ENCODE measurements around the gene OR52A1. TPM values are rescaled to one million over a fixed set of nuclear protein-coding genes. Genes with fewer than 3 reads are reported as not detected.
"Not testable (repeated sequence)": the region's sequence is repeated elsewhere in the genome, so short reads cannot be mapped to it uniquely, and the experiment has no call there.

The OR52A1 gene
- total RNA-seq, 2 experiments from 2014 or later = not detected

GRCh38 chr11:5159806-5160205, 5.2 kb upstream of the OR52A1 start:
- H3K9me3 Mint-ChIP-seq = no peaks in the 10 kb centered on the region
- no peak overlapping the region for H3K27ac Mint-ChIP-seq
- no peaks in the 10 kb centered on the region for H3K4me1 Mint-ChIP-seq
- H3K27me3 Mint-ChIP-seq = peaks cover 8% of the 10 kb centered on the region
- no peak for DNase-seq
- no peaks in the 10 kb centered on the region for H3K36me3 Mint-ChIP-seq
- no peak overlapping the region for H3K4me3 Mint-ChIP-seq

GRCh38 chr11:5153574-5154431, 754 bp downstream of the OR52A1 start:
- Mint-ChIP-seq H3K4me3 (no peak overlapping the region), H3K36me3 (no peaks in the 10 kb centered on the region), H3K27ac (no peak overlapping the region), H3K9me3 (no peaks in the 10 kb centered on the region), H3K4me1 (no peaks in the 10 kb centered on the region), H3K27me3 (no peaks in the 10 kb centered on the region)
- DNase-seq = no peak

- Mint-ChIP-seq H3K4me1 (no peaks in the 10 kb centered on the region), H3K4me3 (no peak overlapping the region), H3K27me3 (no peaks in the 10 kb centered on the region), H3K9me3 (no peaks in the 10 kb centered on the region), H3K36me3 (no peaks in the 10 kb centered on the region), H3K27ac (no peak overlapping the region)
- DNase-seq = no peak
Observed at GRCh38 chr11:5151713-5152153, 2.8 kb downstream of the OR52A1 start.

- H3K36me3 Mint-ChIP-seq, H3K27me3 Mint-ChIP-seq, H3K9me3 Mint-ChIP-seq, H3K4me1 Mint-ChIP-seq, H3K4me3 Mint-ChIP-seq, H3K27ac Mint-ChIP-seq, DNase-seq: not testable (repeated sequence)
Observed at GRCh38 chr11:5144206-5144605, 10.4 kb downstream of the OR52A1 start.

GRCh38 chr11:5137996-5138395, 16.6 kb downstream of the OR52A1 start, which contains the start of gene OR52A5:
OR52A5 (minus strand) TSS chr11:5138356; CDS start chr11:5132642, 5,714 bp downstream.
- Mint-ChIP-seq H3K27ac (no peak within 1 kb of the TSS), H3K27me3 (peaks cover 5% of the 10 kb centered on the region), H3K9me3 (no peaks in the 10 kb centered on the region), H3K36me3 (no peaks in the 10 kb centered on the region), H3K4me1 (no peaks in the 10 kb centered on the region), H3K4me3 (no peak within 1 kb of the TSS)
- no peak for DNase-seq

- DNase-seq = no peak
- Mint-ChIP-seq H3K9me3 (no peaks in the 10 kb centered on the region), H3K4me3 (no peak overlapping the region), H3K36me3 (no peaks in the 10 kb centered on the region), H3K27me3 (peaks cover 5% of the 10 kb centered on the region), H3K27ac (no peak overlapping the region), H3K4me1 (no peaks in the 10 kb centered on the region)
Observed at GRCh38 chr11:5137014-5137413, 17.5 kb downstream of the OR52A1 start.

GRCh38 chr11:5136261-5136660, 18.3 kb downstream of the OR52A1 start:
- peaks cover 5% of the 10 kb centered on the region for H3K27me3 Mint-ChIP-seq
- H3K27ac Mint-ChIP-seq = no peak overlapping the region
- no peaks in the 10 kb centered on the region for H3K9me3 Mint-ChIP-seq
- no peaks in the 10 kb centered on the region for H3K36me3 Mint-ChIP-seq
- H3K4me3 Mint-ChIP-seq = no peak overlapping the region
- no peak for DNase-seq
- no peaks in the 10 kb centered on the region for H3K4me1 Mint-ChIP-seq

- Mint-ChIP-seq H3K9me3 (no peaks in the 10 kb centered on the region), H3K36me3 (no peaks in the 10 kb centered on the region), H3K27ac (no peak overlapping the region), H3K4me1 (no peaks in the 10 kb centered on the region), H3K27me3 (peaks cover 5% of the 10 kb centered on the region), H3K4me3 (no peak overlapping the region)
- no peak for DNase-seq
Observed at GRCh38 chr11:5131584-5132335, 22.8 kb downstream of the OR52A1 start.

GRCh38 chr11:5129457-5129877, 25.1 kb downstream of the OR52A1 start:
- Mint-ChIP-seq H3K27ac (no peak overlapping the region), H3K36me3 (no peaks in the 10 kb centered on the region), H3K4me3 (no peak overlapping the region), H3K4me1 (no peaks in the 10 kb centered on the region), H3K9me3 (no peaks in the 10 kb centered on the region), H3K27me3 (no peaks in the 10 kb centered on the region)
- DNase-seq = no peak

GRCh38 chr11:5124891-5125620, 29.5 kb downstream of the OR52A1 start:
- Mint-ChIP-seq H3K4me3 (no peak overlapping the region), H3K27me3 (peaks cover 11% of the 10 kb centered on the region), H3K27ac (no peak overlapping the region), H3K9me3 (no peaks in the 10 kb centered on the region), H3K4me1 (no peaks in the 10 kb centered on the region), H3K36me3 (no peaks in the 10 kb centered on the region)
- DNase-seq = no peak

- Mint-ChIP-seq H3K27ac (no peak overlapping the region), H3K4me3 (no peak overlapping the region), H3K9me3 (no peaks in the 10 kb centered on the region), H3K4me1 (no peaks in the 10 kb centered on the region), H3K27me3 (peaks cover 11% of the 10 kb centered on the region), H3K36me3 (no peaks in the 10 kb centered on the region)
- peak; percentile 18 for DNase-seq
Observed at GRCh38 chr11:5123802-5124521, 30.6 kb downstream of the OR52A1 start.

- Mint-ChIP-seq H3K4me3 (no peak overlapping the region), H3K4me1 (no peaks in the 10 kb centered on the region), H3K36me3 (no peaks in the 10 kb centered on the region), H3K9me3 (no peaks in the 10 kb centered on the region), H3K27me3 (peaks cover 22% of the 10 kb centered on the region), H3K27ac (no peak overlapping the region)
- DNase-seq = no peak
Observed at GRCh38 chr11:5118893-5119292, 35.7 kb downstream of the OR52A1 start.

GRCh38 chr11:5117588-5117987, 37.0 kb downstream of the OR52A1 start:
- Mint-ChIP-seq H3K4me1 (no peaks in the 10 kb centered on the region), H3K27me3 (peaks cover 15% of the 10 kb centered on the region), H3K4me3 (no peak overlapping the region), H3K9me3 (no peaks in the 10 kb centered on the region), H3K27ac (no peak overlapping the region), H3K36me3 (no peaks in the 10 kb centered on the region)
- no peak for DNase-seq

GRCh38 chr11:5115339-5115738, 39.2 kb downstream of the OR52A1 start:
- Mint-ChIP-seq H3K4me3 (no peak overlapping the region), H3K4me1 (no peaks in the 10 kb centered on the region), H3K27me3 (peaks cover 14% of the 10 kb centered on the region), H3K36me3 (no peaks in the 10 kb centered on the region), H3K9me3 (no peaks in the 10 kb centered on the region), H3K27ac (no peak overlapping the region)
- no peak for DNase-seq
